Upper lobe of right lung (tissue), 1 donor: ENCODE results near the gene FBXL16. TPM values are rescaled to one million over a fixed set of nuclear protein-coding genes. Genes with fewer than 3 reads are reported as not detected.

Experiments used
- ATAC-seq: fragments of 200-7000 bp; cut with Tn5 transposase; one replicate; pipeline ENCODE4 v1.9.1; 2020; ENCODE audit warnings: mild to moderate bottlenecking, moderate library complexity
- DNase-seq: peaks from one replicate; pipeline ENCODE4 v3.0.0-alpha.2; 2020
- H3K27ac ChIP-seq: fragments of 200-600 bp; one replicate; pipeline ENCODE4 v1.8.0; 2022
- H3K27me3 ChIP-seq: fragments of 200-600 bp; one replicate; pipeline ENCODE4 v1.8.0; 2022; ENCODE audit warnings: mild to moderate bottlenecking
- H3K36me3 ChIP-seq: fragments of 200-600 bp; one replicate; pipeline ENCODE4 v1.8.0; 2022
- H3K4me1 ChIP-seq: fragments of 200-600 bp; one replicate; pipeline ENCODE4 v1.8.0; 2022
- H3K4me3 ChIP-seq: fragments of 200-600 bp; one replicate; pipeline ENCODE4 v1.8.0; 2022; ENCODE audit warnings: mild to moderate bottlenecking
- H3K9me3 ChIP-seq: fragments of 200-600 bp; one replicate; pipeline ENCODE4 v1.8.0; 2022
- intact Hi-C: fragments of 100-400 bp; cut with DNase I; formaldehyde crosslinking; loops from one replicate; pipeline ENCODE4 v1.11.0; 2022
- total RNA-seq: library from RNA; stranded (reverse); fragmentation: NEBNext Ultra II Directional; extraction: Animal tissue kit (Norgen Biotek cat#: 25700); gene quantifications from one replicate; pipeline ENCODE4 v1.2.1, GENCODE V29; 2021
- TF ChIP-seq, protein P1 (sequence below): fragments of 200-600 bp; IDR thresholded peaks from one replicate; pipeline ENCODE4 v1.8.0; 2022; ENCODE audit warnings: antibody characterized with exemption
- donor health status: DM: no; HTN: yes; CAD: no; lungs with severe emphysema.

The FBXL16 gene
- total RNA-seq, 1 donor from 2014 or later: 3.6 TPM

DNA sequence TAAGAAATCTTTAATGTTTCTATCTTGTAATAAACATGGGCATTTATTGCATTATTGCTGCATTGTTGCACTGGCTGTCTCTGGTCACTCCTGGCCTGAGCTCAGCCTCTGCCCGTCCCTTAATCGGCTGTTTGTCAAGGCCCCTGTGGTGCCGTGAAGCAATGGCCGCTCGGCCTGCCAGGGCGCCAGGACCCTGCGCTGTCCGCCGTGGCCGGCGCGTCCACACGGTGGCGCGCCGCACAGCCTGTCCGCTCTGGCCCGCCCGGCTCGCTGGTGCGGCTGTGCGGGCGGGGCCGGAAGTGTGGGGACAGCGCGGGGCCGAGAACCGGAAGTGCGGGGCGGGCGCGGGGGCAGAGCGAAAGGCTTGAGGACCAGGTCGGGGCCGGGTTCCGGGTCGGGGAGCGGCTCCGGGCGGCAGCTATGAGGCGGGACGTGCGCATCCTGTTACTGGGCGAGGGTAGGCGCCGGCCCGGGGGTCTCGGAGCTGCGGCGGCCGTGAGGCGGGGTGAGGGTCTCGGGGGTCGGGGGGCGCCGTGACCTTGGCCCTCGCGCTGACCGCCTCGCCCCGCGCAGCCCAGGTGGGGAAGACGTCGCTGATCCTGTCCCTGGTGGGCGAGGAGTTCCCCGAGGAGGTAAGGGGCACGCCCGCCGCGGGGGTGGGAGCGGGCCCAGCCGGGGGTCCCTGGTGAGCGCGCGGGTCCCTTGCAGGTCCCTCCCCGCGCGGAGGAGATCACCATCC, 37.7 kb downstream of the FBXL16 start, which contains the start of gene RHOT2:
Gene RHOT2, plus strand, starts transcription at position 353 of the 739 bp plus-strand sequence. Its CDS starts 68 bp downstream, at position 421.
- H3K4me1 ChIP-seq: peaks cover 12% of the 10 kb centered on the region
- intact Hi-C loops: no loop called here
- H3K9me3 ChIP-seq: no peaks in the 10 kb centered on the region
- peak; percentile 97 for DNase-seq
- TF ChIP-seq, protein P1, sequence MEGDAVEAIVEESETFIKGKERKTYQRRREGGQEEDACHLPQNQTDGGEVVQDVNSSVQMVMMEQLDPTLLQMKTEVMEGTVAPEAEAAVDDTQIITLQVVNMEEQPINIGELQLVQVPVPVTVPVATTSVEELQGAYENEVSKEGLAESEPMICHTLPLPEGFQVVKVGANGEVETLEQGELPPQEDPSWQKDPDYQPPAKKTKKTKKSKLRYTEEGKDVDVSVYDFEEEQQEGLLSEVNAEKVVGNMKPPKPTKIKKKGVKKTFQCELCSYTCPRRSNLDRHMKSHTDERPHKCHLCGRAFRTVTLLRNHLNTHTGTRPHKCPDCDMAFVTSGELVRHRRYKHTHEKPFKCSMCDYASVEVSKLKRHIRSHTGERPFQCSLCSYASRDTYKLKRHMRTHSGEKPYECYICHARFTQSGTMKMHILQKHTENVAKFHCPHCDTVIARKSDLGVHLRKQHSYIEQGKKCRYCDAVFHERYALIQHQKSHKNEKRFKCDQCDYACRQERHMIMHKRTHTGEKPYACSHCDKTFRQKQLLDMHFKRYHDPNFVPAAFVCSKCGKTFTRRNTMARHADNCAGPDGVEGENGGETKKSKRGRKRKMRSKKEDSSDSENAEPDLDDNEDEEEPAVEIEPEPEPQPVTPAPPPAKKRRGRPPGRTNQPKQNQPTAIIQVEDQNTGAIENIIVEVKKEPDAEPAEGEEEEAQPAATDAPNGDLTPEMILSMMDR: peak; percentile 84
- no peaks in the 10 kb centered on the region for H3K27me3 ChIP-seq
- peak within 1 kb of the TSS; percentile 97 for H3K4me3 ChIP-seq
- peak within 1 kb of the TSS; percentile 87 for H3K27ac ChIP-seq
- ATAC-seq: peak; percentile 96
- peaks cover 33% of the 10 kb centered on the region for H3K36me3 ChIP-seq

DNA sequence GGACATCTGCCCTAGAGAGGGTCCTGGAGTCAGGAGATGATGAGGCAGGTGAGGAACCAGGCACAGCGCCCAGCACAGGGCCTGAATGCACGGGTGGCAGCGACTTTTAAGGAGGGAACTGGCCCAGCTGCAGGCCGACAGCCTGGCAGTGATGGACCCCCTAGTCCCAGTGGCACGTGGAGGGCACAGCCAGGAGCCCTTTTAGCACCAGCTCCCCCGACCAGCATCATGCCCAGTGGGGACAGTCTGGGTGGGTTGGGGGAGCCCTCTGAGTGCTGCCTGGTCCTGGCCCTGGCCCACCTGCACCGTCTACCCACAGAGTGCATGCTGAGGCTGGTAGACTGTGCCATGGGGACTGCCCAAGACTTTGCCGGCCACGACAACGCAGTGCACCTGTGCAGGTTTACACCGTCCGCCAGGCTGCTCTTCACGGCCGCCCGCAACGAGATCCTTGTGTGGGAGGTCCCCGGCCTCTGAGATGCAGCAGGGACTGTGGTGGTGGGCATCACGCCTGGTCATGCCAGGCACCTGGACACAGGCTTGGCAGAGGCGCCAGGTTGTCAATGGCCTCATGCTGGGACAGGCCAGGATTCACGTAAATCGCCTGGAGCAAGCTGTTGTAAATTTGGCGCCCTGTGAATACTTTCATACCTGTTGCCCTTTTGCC, 38.4 kb downstream of the FBXL16 start:
- H3K36me3 ChIP-seq: peaks cover 26% of the 10 kb centered on the region
- ATAC-seq: no peak
- intact Hi-C loops: no loop called here
- DNase-seq: no peak
- H3K27ac ChIP-seq: peak overlapping the region; percentile 87
- no peaks in the 10 kb centered on the region for H3K9me3 ChIP-seq
- peak overlapping the region; percentile 97 for H3K4me3 ChIP-seq
- TF ChIP-seq, protein P1: no peak
- H3K27me3 ChIP-seq: no peaks in the 10 kb centered on the region
- peaks cover 12% of the 10 kb centered on the region for H3K4me1 ChIP-seq

DNA sequence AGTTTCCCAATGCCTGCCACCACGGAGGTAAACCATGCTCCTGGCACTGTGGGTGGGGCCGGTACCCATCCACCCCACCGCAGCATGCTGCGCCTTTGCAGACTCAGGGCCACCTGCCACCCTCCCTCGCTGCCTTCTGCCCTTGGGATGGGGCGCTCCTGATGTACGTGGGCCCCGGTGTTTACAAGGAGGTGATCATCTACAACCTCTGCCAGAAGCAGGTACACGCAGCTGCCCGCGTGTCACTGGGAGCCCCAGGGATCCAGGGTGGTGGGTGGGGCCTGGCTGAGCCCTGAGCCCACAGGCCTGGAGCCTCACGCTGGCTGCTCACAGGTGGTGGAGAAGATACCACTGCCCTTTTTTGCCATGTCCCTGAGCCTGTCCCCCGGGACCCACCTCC, 39.0 kb downstream of the FBXL16 start:
- Histone ChIP-seq H3K27me3 (no peaks in the 10 kb centered on the region), H3K4me1 (peaks cover 12% of the 10 kb centered on the region), H3K36me3 (peaks cover 19% of the 10 kb centered on the region), H3K27ac (no peak overlapping the region), H3K4me3 (no peak overlapping the region), H3K9me3 (no peaks in the 10 kb centered on the region)
- no peak for ATAC-seq
- no peak for DNase-seq
- TF ChIP-seq, protein P1: no peak
- intact Hi-C loops: no loop called here

DNA sequence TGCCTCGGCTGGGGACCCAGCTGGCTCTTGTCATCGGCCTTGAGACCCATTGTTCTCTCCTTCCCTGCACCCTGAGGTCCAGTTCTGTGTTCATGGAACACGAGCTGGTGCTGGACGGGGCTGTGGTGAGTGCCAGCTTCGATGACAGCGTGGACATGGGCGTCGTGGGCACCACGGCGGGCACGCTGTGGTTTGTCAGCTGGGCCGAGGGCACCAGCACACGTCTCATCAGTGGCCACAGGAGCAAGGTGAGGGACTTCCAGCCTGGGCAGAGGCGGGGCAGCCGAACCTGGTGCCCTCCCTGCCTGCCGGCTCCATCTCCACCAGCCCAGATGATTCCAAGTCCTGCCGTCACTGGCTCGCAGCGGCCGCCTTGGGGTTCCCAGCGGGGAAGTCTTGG, 43.0 kb downstream of the FBXL16 start:
- no peaks in the 10 kb centered on the region for H3K9me3 ChIP-seq
- H3K4me1 ChIP-seq: peaks cover 9% of the 10 kb centered on the region
- H3K27me3 ChIP-seq: no peaks in the 10 kb centered on the region
- ATAC-seq: no peak
- TF ChIP-seq, protein P1: no peak
- no peak overlapping the region for H3K27ac ChIP-seq
- no peak overlapping the region for H3K4me3 ChIP-seq
- intact Hi-C loops: no loop called here
- no peak for DNase-seq
- H3K36me3 ChIP-seq: no peaks in the 10 kb centered on the region

DNA sequence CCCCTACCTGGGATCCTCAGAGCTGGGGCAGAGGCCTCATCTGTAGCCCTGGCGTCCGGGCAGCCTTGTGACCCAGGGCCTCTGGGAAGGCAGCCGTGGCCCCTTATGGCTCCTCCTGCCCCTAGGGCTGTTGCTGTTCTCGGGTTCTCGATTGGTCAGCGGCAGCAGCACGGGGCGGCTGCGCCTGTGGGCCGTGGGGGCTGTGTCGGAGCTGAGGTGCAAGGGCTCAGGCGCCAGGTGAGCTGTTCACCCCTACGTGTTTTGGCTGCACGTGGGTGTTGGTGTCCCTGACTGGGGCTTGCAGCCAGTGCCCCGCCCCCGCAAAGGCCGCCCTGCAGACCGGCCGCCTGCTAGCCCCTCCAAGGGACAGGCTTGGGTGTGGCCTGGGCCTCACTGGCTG, 43.5 kb downstream of the FBXL16 start:
- no peaks in the 10 kb centered on the region for H3K9me3 ChIP-seq
- H3K4me1 ChIP-seq: peaks cover 4% of the 10 kb centered on the region
- no peak overlapping the region for H3K4me3 ChIP-seq
- DNase-seq: no peak
- no peak overlapping the region for H3K27ac ChIP-seq
- no peak for ATAC-seq
- TF ChIP-seq, protein P1: no peak
- intact Hi-C loops: no loop called here
- no peaks in the 10 kb centered on the region for H3K36me3 ChIP-seq
- H3K27me3 ChIP-seq: no peaks in the 10 kb centered on the region
